Measurements from ENCODE around the gene TCERG1L. TPM values are rescaled to one million over a fixed set of nuclear protein-coding genes. Genes with fewer than 3 reads are reported as not detected.

Gene TCERG1L
- polyA plus RNA-seq, 1 of the 3 experiments (the other 2 are of a cell fraction) = not detected

DNA sequence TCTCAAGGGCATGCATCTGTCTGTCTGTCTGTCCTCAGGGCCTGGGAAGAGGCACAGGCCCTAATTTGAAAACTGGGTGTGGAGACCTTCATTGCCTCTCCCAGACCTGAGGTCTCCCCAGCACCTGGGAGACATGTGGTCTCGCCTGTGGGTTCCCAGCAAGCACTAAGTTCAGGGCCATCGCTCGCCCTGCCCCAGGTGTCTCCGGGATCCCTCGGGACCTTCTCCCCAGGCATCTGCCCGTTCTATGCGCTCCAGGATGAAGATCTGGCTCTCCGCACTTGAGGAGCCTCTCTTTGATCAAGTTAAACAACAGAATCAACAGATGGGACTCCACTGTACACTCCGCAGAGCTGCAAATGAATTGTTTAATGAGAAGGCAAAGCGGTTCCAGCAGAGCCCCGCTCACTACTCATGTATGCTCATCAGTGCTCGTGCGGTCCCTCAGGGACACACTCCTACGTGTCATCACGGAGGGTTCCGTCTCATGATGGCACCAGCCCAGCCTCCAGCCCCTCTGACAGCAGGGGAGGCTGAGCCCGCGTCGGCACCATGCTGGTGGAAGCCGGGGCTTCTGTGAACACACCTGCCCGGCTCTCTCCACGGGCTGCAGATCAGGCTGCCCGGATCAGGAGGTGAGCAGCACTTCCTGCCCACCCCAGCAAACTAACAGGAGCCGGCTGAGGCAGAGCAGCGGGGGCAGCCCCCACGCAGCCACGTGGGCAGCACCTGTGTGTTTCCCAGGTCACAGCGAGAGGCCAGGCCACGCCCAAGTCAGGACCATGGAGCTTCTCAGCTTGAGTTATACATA is 132.8 kb downstream of the TCERG1L start:
- no peak for DNase-seq
- Histone ChIP-seq H3K79me2 (ENCODE audit: insufficient read depth) (no peaks in the 10 kb centered on the region), H3K9me3 (no peaks in the 10 kb centered on the region), H3K4me1 (ENCODE audit: control insufficient read depth in 1 of 2, insufficient read depth in 2 of 2, low read depth in 1 of 2, low read length in 1 of 2) (peaks cover 0 to 7% of the 10 kb centered on the region in 2 experiments; a peak in 1 of 4 replicates), H3K9me2 (no peaks in the 10 kb centered on the region), H3K9ac (no peak overlapping the region), H3K4me3 (ENCODE audit: low read depth in 2 of 2, low read length in 1 of 2) (no peak overlapping the region), H3F3A (replicated peaks; ENCODE audit: insufficient read depth) (peaks cover 4% of the 10 kb centered on the region), H3K4me2 (no peak overlapping the region), H2AFZ (ENCODE audit: low read depth) (no peak overlapping the region), H4K20me1 (ENCODE audit: insufficient read depth) (no peaks in the 10 kb centered on the region), H3K27me3 (ENCODE audit: insufficient read depth) (no peaks in the 10 kb centered on the region), H3K27ac (ENCODE audit: low read depth in 2 of 2, low read length in 1 of 2) (no peak overlapping the region), H3K36me3 (replicated peaks in 1 of 2; ENCODE audit: control insufficient read depth in 1 of 2, insufficient read depth in 2 of 2, low read length in 1 of 2) (no peaks in the 10 kb centered on the region)
- WGBS (ENCODE audit: low lambda C conversion rate) = 60% methylated on average over 12 of the region's 29 CpGs
- TF ChIP-seq RXRA (IDR thresholded peaks at IDR 0.05; ENCODE audit: borderline replicate concordance, low read depth) = no peak
- TF ChIP-seq, protein P1, sequence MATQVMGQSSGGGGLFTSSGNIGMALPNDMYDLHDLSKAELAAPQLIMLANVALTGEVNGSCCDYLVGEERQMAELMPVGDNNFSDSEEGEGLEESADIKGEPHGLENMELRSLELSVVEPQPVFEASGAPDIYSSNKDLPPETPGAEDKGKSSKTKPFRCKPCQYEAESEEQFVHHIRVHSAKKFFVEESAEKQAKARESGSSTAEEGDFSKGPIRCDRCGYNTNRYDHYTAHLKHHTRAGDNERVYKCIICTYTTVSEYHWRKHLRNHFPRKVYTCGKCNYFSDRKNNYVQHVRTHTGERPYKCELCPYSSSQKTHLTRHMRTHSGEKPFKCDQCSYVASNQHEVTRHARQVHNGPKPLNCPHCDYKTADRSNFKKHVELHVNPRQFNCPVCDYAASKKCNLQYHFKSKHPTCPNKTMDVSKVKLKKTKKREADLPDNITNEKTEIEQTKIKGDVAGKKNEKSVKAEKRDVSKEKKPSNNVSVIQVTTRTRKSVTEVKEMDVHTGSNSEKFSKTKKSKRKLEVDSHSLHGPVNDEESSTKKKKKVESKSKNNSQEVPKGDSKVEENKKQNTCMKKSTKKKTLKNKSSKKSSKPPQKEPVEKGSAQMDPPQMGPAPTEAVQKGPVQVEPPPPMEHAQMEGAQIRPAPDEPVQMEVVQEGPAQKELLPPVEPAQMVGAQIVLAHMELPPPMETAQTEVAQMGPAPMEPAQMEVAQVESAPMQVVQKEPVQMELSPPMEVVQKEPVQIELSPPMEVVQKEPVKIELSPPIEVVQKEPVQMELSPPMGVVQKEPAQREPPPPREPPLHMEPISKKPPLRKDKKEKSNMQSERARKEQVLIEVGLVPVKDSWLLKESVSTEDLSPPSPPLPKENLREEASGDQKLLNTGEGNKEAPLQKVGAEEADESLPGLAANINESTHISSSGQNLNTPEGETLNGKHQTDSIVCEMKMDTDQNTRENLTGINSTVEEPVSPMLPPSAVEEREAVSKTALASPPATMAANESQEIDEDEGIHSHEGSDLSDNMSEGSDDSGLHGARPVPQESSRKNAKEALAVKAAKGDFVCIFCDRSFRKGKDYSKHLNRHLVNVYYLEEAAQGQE (IDR thresholded peaks at IDR 0.05; ENCODE audit: low read depth, low read length) = no peak
- TF ChIP-seq NFIC (IDR thresholded peaks at IDR 0.05; ENCODE audit: borderline replicate concordance) = no peak
- no peak for TF ChIP-seq JUND (IDR thresholded peaks at IDR 0.05)
- no peak for TF ChIP-seq EP300 (IDR thresholded peaks at IDR 0.05; ENCODE audit: borderline replicate concordance in 1 of 2, low read depth in 1 of 2, low read length in 1 of 2)
- TF ChIP-seq NRF1 (IDR thresholded peaks at IDR 0.05; ENCODE audit: low read depth, low read length) = no peak
- TF ChIP-seq CHD2 (IDR thresholded peaks at IDR 0.05; ENCODE audit: low read length, partially characterized antibody) = no peak
- TF ChIP-seq TCF12 (IDR thresholded peaks at IDR 0.05) = no peak
- no peak for TF ChIP-seq TEAD4 (IDR thresholded peaks at IDR 0.05; ENCODE audit: borderline replicate concordance, insufficient read depth)
- TF ChIP-seq, protein P2, sequence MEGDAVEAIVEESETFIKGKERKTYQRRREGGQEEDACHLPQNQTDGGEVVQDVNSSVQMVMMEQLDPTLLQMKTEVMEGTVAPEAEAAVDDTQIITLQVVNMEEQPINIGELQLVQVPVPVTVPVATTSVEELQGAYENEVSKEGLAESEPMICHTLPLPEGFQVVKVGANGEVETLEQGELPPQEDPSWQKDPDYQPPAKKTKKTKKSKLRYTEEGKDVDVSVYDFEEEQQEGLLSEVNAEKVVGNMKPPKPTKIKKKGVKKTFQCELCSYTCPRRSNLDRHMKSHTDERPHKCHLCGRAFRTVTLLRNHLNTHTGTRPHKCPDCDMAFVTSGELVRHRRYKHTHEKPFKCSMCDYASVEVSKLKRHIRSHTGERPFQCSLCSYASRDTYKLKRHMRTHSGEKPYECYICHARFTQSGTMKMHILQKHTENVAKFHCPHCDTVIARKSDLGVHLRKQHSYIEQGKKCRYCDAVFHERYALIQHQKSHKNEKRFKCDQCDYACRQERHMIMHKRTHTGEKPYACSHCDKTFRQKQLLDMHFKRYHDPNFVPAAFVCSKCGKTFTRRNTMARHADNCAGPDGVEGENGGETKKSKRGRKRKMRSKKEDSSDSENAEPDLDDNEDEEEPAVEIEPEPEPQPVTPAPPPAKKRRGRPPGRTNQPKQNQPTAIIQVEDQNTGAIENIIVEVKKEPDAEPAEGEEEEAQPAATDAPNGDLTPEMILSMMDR (IDR thresholded peaks at IDR 0.05) = no peak
- TF ChIP-seq, protein P3, sequence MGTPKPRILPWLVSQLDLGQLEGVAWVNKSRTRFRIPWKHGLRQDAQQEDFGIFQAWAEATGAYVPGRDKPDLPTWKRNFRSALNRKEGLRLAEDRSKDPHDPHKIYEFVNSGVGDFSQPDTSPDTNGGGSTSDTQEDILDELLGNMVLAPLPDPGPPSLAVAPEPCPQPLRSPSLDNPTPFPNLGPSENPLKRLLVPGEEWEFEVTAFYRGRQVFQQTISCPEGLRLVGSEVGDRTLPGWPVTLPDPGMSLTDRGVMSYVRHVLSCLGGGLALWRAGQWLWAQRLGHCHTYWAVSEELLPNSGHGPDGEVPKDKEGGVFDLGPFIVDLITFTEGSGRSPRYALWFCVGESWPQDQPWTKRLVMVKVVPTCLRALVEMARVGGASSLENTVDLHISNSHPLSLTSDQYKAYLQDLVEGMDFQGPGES (IDR thresholded peaks at IDR 0.05; ENCODE audit: low read depth, low read length) = no peak
- no peak for TF ChIP-seq POLR2AphosphoS5 (IDR thresholded peaks at IDR 0.05; ENCODE audit: low read depth, low read length)
- no peak for TF ChIP-seq FOXJ3 (CRISPR knock-in tag; IDR thresholded peaks at IDR 0.05)
- no peak for TF ChIP-seq SMC3 (IDR thresholded peaks at IDR 0.05; ENCODE audit: low read depth, low read length)
- CTCF ChIA-PET = interaction anchor here (1.2 to 1.4 kb wide), 2 partner anchors 9 to 64 kb away, joined by 3 read pairs; no protein-coding TSS in a partner anchor
- POLR2A ChIA-PET = no interaction called here
